ENCODE results near the gene SPAG6.

The SPAG6 gene

GRCh38 chr10:22321924-22322640 is 23.2 kb upstream of the SPAG6 start:
- DNase-seq (ENCODE audit: low spot score) = no peak

- DNase-seq (ENCODE audit: low spot score) = no peak
Measured at GRCh38 chr10:22322641-22323160, 22.6 kb upstream of the SPAG6 start.

- DNase-seq (ENCODE audit: low spot score) = no peak
Measured at GRCh38 chr10:22323538-22324305, 21.6 kb upstream of the SPAG6 start.

GRCh38 chr10:22324413-22324812 is 20.9 kb upstream of the SPAG6 start:
- no peak for DNase-seq (ENCODE audit: low spot score)

GRCh38 chr10:22324893-22325271 is 20.4 kb upstream of the SPAG6 start:
- DNase-seq (ENCODE audit: low spot score) = no peak

- peak; percentile 97 for DNase-seq (ENCODE audit: low spot score)
Measured at GRCh38 chr10:22325272-22326144, 19.8 kb upstream of the SPAG6 start.

- no peak for DNase-seq (ENCODE audit: low spot score)
Measured at GRCh38 chr10:22326145-22326702, 19.1 kb upstream of the SPAG6 start.

- no peak for DNase-seq (ENCODE audit: low spot score)
Measured at GRCh38 chr10:22329150-22329549, 16.1 kb upstream of the SPAG6 start.

- no peak for DNase-seq (ENCODE audit: low spot score)
Measured at GRCh38 chr10:22332116-22332692, 13.1 kb upstream of the SPAG6 start.

- no peak for DNase-seq (ENCODE audit: low spot score)
Measured at GRCh38 chr10:22333167-22333974, 11.9 kb upstream of the SPAG6 start.

GRCh38 chr10:22333975-22334282 is 11.4 kb upstream of the SPAG6 start:
- no peak for DNase-seq (ENCODE audit: low spot score)

- DNase-seq (ENCODE audit: low spot score) = no peak
Measured at GRCh38 chr10:22334414-22335172, 10.7 kb upstream of the SPAG6 start.

- DNase-seq (ENCODE audit: low spot score) = no peak
Measured at GRCh38 chr10:22335173-22335933, 9.9 kb upstream of the SPAG6 start.

GRCh38 chr10:22338185-22338900 is 7.0 kb upstream of the SPAG6 start:
- no peak for DNase-seq (ENCODE audit: low spot score)

GRCh38 chr10:22338931-22339330 is 6.4 kb upstream of the SPAG6 start:
- DNase-seq (ENCODE audit: low spot score) = no peak

GRCh38 chr10:22339761-22340328 is 5.5 kb upstream of the SPAG6 start:
- DNase-seq (ENCODE audit: low spot score) = no peak

- peak; percentile 83 for DNase-seq (ENCODE audit: low spot score)
Measured at GRCh38 chr10:22340329-22341189, 4.7 kb upstream of the SPAG6 start.
